Stimulated activated CD4-positive, alpha-beta T cell treated with anti-CD3 and anti-CD28 coated beads, Interleukin-12 subunit alpha, Interleukin-12 subunit beta, amount 100 ng/mL, for 48 hours (primary cell): ENCODE measurements around the gene EPHX1.
"Not testable (repeated sequence)": the region's sequence is repeated elsewhere in the genome, so short reads cannot be mapped to it uniquely, and the experiment has no call there.

ENCODE experiments used
- DNase-seq, 3 donors: peaks; one replicate each; pipeline ENCODE4 v3.0.0-alpha.2; 2020; ENCODE audit warnings: low read depth in 2 of 3, low spot score in 1 of 3

EPHX1 gene

GRCh38 chr1:225777058-225777582 lies 32.8 kb upstream of the EPHX1 start:
- DNase-seq: no peak

- peak; percentile 96 to 98 (median 98) for DNase-seq
Observed at GRCh38 chr1:225777583-225778336, 32.2 kb upstream of the EPHX1 start, which contains the start of gene SRP9. Gene SRP9, plus strand, starts transcription at chr1:225777826. Its CDS starts 115 bp downstream, at chr1:225777941.

GRCh38 chr1:225778337-225778669 lies 31.6 kb upstream of the EPHX1 start:
- DNase-seq: no peak

- not testable (repeated sequence) for DNase-seq
Observed at GRCh38 chr1:225779165-225779564, 30.8 kb upstream of the EPHX1 start.

- no peak for DNase-seq
Observed at GRCh38 chr1:225780134-225780533, 29.8 kb upstream of the EPHX1 start.

GRCh38 chr1:225780630-225781029 lies 29.3 kb upstream of the EPHX1 start:
- no peak for DNase-seq

- DNase-seq: not testable (repeated sequence)
Observed at GRCh38 chr1:225789142-225789541, 20.8 kb upstream of the EPHX1 start.

GRCh38 chr1:225794954-225795353 lies 15.0 kb upstream of the EPHX1 start:
- DNase-seq: no peak

- not testable (repeated sequence) for DNase-seq
Observed at GRCh38 chr1:225796097-225796496, 13.8 kb upstream of the EPHX1 start.

- not testable (repeated sequence) for DNase-seq
Observed at GRCh38 chr1:225801146-225801545, 8.8 kb upstream of the EPHX1 start.

- no peak for DNase-seq
Observed at GRCh38 chr1:225806249-225806648, 3.7 kb upstream of the EPHX1 start.

- not testable (repeated sequence) for DNase-seq
Observed at GRCh38 chr1:225806736-225807135, 3.2 kb upstream of the EPHX1 start.

GRCh38 chr1:225808136-225808535 lies 1.8 kb upstream of the EPHX1 start:
- DNase-seq: no peak

- DNase-seq: not testable (repeated sequence)
Observed at GRCh38 chr1:225810579-225811538, 935 bp downstream of the EPHX1 start.

- no peak for DNase-seq
Observed at GRCh38 chr1:225811622-225812487, 1.9 kb downstream of the EPHX1 start.

GRCh38 chr1:225812488-225813213 lies 2.7 kb downstream of the EPHX1 start:
- DNase-seq: no peak

GRCh38 chr1:225813214-225813964 lies 3.5 kb downstream of the EPHX1 start:
- DNase-seq: no peak

- no peak for DNase-seq
Observed at GRCh38 chr1:225814381-225814780, 4.5 kb downstream of the EPHX1 start.

- DNase-seq: not testable (repeated sequence)
Observed at GRCh38 chr1:225815090-225815489, 5.2 kb downstream of the EPHX1 start.
